HG03378 (cell line): ENCODE results near the gene CLMN.

Source experiments
- ATAC-seq: cut with Tn5 transposase; IDR thresholded peaks from one replicate; pipeline ENCODE4 v1.9.1; 2021; ENCODE audit warnings: mild to moderate bottlenecking, moderate library complexity; ENCODE audit not compliant: unreplicated experiment

CLMN gene

DNA sequence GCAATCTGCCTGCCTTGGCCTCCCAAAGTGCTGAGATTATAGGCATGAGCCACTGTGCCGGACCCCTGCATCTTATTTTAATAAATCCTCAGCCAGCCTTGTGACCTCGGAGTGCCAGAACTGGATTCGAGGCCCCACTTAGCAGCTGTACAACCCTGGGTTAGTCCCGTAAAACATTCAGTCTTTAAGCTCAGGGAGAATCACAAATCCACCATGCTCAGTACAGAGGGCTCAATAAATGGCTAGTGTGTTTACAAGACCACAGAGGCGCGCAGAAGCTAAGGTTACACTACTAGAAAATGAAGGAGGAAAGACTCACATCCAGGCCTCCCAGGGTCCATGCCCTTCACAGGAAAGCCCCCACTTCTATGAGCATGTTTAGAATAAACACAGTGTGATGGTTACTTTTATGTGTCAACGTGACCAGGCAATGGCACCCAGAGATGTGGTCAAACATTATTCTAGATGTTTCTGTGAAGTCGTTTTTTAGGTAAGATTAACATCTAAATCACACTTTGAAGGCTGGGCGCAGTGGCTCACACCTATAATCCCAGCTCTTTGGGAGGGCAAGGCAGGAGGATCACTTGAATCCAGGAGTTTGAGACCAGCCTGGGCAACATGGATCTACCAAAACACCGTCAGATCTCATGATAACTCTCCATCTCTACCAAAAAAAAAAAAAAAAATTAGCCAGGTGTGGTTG lies 55.3 kb downstream of the CLMN start:
- no peak for ATAC-seq

DNA sequence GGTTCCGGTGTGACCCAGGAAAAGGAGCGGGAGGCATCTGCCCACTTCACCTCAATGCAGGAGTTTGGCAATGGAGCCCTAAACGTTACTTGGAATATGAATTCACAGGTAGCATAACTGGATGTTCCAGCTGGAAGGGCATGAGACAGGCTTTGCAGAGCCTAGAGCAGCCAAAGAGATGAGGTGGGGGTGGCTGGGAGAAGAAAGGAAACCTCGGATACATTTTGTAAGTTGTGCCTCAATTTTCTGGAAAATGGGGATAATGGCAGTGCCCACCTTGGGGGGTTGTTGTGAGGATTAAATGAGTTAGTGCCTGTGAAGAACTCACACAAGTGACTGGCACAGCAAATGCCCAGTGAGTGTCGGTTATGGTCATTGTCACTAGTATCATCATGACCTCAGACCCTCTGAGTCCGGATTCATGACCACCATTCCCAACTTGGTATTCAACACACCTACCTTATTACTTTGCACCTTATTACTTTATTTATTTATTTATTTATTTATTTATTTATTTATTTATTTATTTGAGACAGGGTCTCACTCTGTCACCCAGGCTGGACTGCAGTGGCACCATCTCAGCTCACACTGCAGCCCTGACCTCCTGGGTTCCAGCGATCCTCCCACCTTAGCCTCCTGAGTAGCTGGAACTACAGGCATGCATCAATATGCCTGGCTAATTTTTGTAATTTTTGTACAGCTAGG lies 56.0 kb downstream of the CLMN start:
- ATAC-seq = no peak

DNA sequence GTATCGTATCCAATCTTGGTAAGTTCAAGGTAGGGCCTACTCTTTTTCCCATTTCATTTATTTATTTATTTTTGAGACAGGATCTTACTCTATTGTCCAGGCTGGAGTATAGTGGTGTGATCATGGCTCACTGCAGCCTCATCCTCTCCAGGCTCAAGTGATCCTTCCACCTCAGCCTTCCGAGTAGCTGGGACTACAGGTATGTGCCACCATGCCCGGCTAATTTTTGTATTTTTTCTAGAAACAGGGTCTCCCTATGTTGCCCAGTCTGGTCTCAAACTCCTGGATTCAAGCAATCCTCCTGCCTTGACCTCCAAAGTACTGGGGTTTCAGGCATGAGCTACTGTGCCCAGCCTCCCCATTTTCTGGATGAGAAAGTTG lies 57.2 kb downstream of the CLMN start:
- no peak for ATAC-seq

DNA sequence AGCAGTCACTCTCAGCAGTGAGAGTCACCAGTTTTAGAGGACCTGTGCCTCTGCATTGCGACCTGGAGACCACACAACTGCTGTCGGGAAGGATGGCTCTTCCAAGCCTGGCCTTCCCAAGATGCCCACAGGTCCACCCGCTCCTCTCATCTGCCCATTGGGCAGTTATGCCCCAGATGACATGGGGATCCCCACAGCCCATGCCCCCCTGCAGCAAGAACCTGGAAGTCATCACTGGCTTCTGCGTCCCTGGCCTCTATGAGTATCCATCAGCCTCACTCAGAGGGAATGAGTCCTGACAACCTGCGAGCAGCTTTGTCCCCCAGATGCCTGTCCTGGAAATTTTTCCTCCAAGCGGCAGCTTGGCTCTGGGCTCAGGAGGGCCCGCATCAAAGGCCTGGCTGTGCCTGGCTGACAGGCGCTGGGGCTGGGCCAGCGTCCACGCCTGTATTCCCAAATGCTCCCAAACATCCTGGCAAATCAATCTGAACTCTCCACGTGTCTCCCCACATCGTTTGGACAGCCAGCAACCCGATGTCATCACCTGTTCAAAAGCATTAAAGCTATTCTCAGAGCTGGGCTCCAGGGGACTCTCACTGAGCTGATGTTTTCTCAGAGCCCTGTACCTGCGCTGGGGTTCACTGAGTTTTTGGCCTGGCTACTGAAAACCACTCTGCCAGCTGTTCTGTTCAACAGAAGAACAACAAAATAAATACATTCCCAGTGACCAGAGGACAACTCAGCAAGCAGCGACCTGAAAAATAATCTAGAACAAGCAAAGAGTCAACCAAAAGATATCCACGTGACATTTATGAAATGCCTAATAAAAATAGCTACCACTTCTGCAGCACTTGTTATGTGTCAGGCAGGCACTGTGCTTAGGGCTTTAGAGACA lies 57.8 kb downstream of the CLMN start:
- no peak for ATAC-seq

DNA sequence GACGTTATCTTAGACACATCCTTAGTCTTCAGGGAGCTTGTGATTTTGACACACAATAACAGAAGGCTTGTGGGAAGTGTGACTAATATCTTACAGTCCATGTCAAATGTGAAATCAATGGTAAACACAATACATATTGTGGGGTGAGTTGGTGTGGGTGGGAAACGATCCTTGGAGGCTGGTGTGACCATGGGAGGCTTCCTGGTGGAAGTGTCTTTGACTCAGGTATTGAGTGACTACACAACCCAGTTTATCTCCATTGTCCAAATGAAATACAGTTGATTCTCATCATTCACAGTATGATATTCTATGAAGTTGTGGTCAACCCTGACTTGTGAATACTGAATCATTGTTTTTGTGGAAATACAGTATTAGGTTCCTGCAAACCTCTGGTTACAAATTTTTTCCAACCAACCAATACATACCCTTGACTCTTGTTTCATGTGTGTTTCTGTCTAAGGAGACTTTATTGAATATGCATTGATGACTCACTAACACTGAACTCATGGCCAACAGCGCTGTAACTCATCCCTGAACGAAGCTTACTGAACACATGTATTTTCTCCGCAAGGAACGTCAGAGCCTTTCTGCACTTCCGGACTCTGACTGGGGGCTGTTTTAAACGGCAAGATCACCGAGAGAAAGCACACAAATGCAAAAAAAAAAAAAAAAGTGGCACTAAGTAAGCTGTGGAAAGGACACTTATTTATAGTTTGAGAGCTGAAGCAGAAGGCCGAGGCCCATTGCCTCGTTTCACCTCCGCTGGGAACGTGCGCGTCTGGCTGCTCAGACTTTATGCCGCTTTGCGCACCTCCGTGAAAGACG lies 59.0 kb downstream of the CLMN start:
- peak; percentile 36 for ATAC-seq

DNA sequence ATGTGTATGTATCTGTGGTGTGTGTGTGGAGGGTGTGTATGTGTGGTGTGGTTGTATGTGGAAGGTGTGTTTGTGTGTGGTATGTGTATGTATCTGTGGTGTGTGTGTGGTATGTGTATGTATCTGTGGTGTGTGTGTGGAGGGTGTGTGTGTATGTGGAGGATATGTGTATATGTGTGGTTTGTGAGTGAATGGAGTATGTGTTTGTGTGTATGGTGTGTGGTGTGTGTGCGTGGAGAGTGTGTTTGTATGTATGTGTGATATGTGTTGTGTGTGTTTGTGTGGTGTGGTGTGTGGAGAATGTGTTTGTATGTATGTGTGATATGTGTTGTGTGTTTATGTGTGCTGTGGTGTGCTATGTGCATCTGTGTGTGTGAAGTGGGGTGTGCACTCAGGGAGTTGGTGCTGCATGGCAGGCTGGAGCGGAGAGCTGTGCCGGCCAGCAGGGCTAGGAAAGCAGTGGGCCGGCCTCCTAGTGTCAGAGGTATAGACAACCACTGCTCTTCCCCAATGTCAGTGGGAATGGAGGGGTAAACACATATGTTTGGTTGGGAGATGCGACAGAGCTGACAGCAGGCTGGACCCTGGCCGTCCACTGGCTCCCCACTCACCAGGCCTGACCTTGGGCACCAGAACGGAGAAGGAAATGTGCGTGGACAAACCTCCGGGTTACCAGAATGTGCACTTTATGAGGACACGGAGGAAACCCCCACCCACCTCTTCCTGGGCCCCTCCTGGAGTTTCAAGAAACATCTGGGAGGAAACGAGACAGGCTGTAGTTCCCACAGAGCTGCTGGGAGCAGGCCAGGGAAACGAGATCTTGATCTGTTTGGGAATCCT lies 60.7 kb downstream of the CLMN start:
- ATAC-seq = no peak

DNA sequence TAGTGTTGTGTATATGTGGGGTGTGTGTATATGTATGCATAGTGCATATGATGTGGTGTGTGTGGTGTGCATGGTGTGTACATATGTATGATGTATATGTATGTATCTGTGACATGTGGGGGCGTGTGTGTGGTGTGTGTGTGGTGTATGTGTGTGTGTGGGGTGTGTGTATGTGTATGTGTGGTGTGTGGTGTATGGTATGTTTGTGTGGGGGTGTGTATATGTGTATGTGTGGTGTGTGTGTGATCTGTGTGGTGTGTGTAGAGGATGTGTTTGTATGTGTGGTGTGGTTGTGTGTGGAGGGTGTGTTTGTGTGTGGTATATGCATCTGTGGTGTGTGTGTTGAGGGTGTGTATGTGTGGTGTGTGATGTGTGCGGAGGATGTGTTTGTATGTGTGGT lies 61.6 kb downstream of the CLMN start:
- ATAC-seq = no peak

DNA sequence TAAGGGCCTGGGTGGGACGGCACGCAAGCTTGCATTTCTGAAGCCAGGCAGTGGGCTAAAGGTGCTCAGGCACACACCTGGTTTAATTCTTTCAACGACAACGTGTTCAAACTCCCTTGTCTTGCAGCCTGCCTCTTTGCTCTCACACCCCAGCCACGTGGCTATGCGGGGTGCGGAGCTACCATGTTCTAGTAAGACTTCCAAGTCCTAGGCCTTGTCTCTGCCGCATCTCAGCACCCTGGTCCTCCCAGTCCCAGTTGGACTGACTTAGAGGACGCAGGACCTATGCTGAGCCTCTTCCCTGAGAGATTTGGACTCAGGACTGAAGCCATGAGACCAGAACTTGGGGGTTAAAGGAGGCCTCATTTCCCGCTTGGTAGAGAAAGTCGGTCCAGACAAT lies 62.2 kb downstream of the CLMN start:
- no peak for ATAC-seq

DNA sequence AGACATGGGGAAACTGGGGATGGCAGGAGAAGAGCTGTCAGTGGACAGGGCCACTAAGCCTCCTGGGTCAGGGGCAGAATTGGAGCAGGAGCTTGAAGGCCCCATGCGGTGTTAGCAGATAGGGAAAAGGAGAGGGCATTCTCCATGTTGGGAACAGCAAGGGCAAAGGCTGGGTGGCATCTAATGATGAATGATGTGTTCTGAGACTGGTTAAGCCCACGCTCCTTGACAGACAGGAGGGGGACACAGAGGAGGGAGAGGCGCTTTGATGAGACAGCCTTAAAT lies 63.0 kb downstream of the CLMN start:
- no peak for ATAC-seq

DNA sequence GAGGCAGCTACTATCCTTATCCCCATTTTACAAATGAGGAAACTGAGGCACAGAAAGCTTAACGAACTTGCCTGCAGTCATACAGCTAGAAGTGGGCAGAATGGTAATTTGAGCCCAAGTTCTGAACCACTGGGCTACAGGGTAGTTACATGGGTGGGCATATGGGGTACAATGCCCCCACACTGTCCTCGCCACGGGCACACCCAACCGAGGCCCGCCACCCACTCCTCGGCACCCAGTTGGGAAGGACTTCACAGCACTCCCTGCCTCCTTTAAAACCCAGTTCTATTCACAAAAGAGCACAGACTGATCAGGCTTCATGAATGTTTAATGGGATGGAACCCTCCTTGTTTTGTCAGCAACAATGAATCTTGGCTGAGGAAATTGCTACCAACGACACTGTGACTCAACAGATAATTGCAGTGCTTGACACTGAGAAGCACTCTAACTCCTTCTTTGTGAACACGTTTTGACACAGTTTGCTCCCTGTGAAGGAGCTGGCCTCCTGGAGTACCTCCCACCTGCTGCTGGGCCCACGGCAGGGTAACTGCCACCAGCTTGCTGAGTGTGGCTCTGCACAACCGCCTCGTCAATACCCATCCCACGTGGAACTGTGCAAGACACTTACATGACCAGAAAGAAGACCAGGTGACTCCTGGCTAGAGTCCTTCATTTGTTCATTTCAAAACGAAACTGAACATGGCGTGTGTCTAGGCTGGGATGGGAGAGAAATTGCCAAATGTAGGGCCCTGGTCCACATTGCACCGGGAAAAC lies 63.5 kb downstream of the CLMN start:
- no peak for ATAC-seq

DNA sequence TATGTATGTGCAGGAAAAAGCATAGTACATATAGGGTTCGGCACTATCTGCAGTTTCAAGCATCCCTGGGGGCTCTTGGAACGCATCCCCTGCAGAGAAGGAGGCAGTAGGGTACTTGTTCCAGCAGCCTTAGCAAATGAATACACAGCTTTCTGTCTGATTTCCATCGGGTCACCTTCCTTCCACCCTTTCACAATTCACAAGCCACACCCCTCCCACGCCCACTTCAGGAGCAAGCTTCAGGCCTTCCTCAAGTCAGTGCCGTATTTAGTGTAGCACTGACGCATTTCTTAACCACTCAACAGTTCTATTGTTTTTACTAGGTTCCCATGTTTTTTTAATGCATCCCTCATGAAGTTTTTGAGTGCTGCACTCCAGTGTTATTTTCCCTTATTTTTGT lies 64.2 kb downstream of the CLMN start:
- no peak for ATAC-seq

DNA sequence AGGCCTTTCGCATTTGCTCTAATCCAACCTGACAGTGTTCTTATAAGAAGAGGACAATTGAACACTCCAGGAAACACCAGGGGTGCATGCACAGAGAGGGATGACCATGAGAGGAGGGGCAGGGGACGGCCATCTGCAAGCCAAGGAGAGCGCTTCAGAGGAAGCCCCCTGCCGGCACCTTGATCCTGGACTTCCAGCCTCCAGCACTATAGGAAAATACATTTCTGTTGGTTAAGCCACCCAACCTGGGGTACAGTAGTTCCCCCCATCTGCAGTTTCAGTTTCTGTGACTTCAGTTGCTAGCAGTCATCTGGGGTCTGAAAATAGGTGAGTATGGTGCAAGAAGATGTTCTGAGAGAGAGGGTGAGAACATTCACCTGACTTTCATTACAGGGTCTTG lies 64.7 kb downstream of the CLMN start:
- ATAC-seq = no peak

DNA sequence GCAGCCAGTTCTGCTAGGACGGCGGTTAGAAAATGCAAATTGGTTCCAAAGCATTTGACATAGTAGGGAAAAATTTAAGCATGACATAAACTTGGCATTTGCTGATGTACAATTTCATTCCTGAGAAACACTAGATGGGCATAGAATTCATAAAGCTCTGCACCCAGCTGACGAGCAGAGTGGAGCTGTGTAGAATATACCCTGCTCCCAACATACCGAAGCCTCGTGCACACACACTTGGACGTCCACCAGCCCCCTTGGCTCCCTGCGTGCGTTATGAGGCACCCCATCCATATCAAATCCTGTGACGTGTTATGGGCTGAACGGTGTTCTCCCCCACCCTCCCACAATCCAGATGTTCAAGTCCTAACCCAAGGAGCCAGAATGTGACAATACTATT lies 65.4 kb downstream of the CLMN start:
- ATAC-seq = no peak

DNA sequence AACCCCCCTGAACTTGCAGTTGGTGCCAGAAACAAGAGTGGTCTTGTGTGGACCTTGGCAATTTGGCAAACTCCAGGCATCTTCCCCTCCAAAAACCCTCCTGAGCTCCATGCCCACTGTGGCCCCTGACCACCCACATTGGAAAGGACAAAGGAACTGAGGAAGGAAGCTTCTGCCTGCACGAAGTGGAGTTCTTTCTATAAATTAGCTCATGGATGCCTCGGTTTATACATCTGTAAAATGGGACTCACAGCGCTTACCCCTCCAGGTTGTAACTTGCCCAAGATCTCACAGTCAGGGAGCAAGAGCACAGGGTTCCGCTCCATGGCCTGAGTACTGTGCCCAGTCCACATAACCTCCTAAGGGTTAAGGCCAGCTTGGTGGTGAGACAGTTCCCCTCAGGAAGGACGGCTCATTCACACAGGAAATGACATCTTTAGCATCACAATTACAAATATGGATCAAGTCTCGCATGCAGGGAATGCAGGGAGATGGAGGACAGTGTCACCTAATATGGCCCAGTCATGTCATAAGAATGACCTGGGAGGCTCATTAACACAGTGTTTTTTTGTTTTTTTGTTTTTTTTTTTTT lies 66.6 kb downstream of the CLMN start:
- no peak for ATAC-seq

DNA sequence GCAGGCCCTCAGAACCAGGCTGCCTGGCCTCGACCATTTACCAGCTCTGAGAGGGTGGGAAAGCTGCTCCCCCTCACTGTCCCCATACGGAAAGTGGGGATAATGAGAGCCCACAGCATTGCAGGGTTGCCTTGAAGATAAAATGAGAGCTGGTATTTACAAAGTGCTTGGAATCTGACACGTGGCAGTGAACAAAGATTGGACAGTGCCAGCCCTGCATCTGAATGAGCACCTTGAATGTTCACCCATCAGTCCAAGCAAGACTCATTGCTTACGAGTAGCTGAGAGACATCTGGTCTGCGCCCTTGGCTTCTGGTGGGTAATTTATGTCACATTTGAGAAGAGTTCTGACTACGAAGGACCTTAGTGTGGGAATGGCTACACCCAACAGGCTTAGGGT lies 67.5 kb downstream of the CLMN start:
- no peak for ATAC-seq

DNA sequence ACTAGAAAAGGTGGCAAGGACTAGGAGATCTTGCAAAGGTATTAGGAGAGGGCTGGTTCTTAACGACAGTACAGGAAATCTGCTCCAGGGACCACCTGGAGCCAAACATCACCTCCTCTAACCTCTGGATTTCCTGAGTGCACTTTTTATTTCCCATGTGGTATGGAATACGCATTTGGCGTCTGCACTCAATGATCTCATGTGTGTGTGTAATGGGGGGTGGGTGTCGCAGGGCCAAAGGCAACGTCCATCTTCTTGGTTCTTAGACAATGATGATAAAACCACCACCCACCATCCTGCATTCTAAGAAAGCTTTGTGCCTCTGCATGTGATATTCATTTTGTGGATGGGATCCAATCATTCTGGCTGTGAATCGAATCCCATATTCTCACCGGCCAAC lies 68.8 kb downstream of the CLMN start:
- ATAC-seq = no peak

DNA sequence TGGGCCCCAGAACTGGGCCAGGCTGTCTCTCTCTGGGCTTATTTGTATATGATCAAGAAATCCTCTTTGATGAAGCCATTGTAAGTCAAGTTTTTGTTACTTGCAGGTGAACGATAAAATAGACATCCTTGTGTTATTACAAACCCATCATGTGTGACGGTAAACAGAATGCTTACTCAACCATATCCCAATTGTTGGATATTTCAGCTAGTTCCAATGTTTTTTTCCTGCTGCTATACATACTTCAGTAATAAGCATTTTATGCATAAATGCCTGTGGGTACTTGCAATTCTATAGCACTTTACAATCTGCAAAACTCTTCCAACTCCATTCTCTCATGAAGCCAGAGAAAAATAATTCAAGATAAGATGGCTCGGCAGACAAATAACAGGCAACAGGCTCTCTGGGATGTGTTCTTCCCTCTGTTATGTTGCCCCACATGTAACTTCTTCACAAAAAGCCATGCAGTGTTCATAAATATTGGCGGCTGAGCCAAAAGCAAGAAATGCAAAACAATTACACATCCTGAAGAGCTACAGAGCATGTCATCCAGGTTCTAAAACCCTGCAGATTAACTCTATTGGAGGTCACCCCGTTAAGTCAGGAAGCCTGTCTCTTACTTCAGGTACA lies 69.5 kb downstream of the CLMN start:
- no peak for ATAC-seq

DNA sequence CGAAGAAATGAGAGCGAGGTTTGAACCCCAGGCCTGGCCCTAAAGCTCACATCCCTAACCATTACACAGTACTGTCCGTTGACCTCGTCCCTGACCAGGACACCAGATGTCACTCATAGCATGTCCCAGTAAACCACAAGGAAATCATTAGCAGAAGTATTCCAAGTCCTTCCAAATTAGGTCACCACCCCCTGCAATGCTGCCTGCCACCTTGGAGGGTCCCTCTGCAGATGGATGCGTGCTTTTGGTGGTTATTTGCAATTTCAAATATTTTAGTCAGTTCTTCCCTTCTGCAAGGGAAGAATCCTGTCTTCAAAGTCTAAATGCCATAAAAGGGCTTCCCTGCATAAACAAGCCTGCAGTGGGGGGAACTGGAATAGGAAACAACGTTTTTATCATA lies 71.3 kb downstream of the CLMN start:
- no peak for ATAC-seq

DNA sequence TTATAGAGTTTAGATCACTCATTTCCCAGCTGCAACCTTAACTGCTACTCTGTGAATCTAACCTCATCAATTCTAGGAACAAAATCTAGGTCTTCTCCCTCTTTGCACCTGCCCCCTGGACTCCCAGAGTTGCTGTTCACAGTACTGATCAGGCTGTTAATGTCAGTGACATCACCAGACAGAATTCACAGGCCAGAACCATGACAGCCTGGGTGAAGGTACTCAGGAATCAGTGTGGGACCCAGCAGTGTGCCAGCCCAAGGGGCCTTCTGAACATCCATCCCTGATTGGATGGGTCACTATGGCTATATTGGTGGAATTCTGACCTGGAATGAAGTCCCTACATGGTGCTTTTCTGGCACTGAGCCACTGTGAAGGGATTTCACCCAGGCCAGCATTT lies 72.8 kb downstream of the CLMN start:
- no peak for ATAC-seq
